ENCODE data around the gene IRF8.

- TF ChIP-seq CTCF (IDR thresholded peaks at IDR 0.05) (no peak), POLR2A (IDR thresholded peaks at IDR 0.05) (no peak)
These were observed 63.3 kb downstream of the IRF8 start for GRCh38 chr16:85961988-85962915.
